Activated effector memory CD4-positive, alpha-beta T cell treated with Interleukin-2 at 50 U/mL for 16 hours (primary cell): ENCODE data around the gene RGS19.

Source experiments
- DNase-seq: peaks from one replicate; pipeline ENCODE4 v3.0.0-alpha.2; 2020

The RGS19 gene

DNA sequence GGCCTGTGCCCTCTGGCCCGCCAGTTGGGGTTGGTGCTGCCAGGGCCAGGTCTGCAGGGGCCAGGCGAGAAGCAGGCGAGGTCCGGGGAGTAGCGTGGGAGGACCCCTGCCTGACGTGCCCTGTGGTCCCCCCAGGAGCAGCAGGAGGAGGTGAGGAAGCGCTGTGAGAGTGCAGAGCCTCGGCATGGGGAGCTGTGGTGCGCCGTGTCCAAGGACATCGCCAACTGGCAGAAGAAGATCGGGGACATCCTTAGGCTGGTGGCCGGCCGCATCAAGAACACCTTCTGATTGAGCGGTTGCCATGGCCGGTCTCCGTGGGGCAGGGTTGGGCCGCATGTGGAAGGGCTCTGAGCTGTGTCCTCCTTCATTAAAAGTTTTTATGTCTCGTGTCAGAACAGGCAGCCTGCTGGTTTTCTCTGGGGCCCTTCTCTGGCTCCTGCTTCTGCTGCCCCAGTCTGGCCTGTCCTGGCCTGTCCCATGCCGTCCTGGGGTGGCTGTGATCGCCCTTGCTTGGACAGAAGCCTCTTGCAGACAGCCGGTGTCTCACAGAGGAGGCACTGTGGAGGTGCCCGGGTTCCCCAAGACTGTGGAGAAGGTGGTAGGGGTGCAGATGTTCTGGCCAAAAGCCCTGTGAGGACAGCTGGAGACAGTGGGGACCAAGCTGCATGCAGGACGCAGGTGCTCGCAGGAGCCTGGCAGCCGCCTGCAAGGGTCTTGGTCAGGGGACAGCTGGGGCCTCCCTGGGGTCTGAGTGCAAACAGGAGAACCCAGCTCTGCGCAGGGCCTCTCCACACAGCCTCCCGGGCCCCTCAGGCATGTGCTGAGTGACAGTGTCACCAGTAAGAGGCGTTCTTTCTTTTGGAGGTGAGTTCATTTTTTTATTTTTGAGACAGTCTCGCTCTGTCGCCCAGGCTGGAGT is 46.4 kb downstream of the RGS19 start:
- DNase-seq, result no peak

DNA sequence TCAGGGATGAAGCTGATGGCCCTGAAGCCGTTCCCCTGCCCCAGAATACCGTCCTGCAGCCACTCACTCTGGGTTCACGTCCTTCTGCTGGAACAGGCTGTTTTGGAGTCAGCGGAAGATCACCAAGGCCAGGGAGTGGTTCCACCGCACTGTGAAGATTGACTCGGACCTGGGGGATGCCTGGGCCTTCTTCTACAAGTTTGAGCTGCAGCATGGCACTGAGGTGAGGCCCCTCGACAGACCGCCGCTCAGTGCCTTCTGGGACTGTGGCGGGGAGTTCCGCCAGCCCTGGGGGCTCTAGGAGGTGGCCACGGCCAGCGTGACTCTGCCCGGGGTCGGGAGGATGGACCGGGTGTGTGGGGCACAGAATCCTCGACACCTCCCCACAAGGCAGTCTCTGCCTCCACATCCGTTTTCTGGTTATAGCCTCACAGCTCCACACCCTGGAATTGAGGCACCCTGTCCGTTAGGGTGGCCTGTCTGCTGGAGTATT is 47.5 kb downstream of the RGS19 start:
- DNase-seq, result no peak

DNA sequence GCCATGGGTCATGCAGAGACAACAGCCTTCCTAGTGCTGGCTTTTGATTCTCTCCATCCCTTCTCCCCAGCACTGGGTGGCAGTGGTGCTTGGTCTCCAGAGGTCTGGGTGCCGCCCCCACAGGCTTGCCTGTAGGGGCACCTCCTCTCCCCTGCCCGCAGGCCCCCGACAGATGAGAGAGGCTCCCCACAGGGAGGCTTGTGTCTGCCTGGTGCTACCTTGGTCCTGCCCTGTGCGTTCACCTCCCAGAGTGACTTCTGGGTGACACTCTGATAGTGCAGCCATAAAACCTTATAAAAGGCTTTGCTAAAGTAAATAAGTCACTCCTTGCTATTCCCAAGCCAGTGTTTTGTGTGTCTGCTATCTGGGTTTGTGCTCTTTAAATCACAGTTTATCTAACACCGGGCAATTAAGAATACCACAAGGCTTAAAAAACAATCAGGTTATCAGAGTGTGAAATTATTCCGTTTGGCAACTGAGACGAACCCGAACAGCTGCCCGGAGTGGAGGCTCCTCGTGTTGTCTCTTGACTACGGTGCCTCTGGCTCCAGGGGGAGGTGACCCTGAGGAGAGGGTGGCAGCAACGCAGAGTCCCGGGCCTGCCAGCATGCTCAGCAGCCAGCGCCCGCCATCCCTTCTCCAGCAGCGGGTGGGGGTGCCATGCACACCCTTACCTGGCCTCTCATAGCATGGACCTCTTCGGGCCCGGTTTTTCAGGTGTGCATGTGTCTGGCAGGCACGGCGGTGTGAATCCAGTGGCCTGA is 48.8 kb downstream of the RGS19 start:
- DNase-seq, result no peak

- no peak for DNase-seq
Observed at GRCh38 chr20:64029293-64030117, 49.8 kb downstream of the RGS19 start.

DNA sequence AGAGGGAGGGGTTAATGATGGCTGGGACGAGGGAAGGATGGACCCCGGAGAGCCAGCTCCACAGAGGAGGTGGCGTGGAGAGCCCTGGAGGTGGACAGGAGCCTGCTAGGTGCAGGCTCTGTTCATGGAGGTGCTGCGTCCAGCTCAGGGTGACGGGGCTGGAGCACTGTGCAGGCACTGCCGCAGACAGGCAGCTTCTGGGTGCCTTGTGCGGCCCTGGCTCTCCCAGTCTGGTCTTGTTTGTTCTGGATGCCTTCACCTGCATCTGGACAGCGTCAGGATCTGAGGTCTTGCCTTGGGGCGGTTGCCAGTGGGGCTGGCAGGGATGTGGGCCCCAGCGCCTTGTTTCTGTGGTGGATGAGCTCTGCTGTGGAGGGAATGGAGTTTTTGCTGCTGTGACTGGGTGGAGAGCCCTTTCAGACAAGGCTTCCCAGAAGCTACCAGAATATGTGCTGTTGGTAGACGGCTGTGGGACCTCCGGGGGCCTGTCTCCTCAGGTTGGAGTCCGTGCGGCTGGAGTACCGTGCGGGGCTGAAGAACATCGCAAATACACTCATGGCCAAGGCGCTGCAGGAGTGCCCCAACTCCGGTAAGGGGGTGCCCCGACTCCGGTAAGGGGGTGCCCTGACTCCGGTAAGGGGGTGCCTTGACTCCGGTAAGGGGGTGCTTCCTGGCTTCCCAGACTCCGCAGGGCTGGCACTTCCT is 51.2 kb downstream of the RGS19 start:
- no peak for DNase-seq

- DNase-seq, result no peak
Observed at GRCh38 chr20:64025826-64026412, 53.4 kb downstream of the RGS19 start.

- no peak for DNase-seq
Observed at GRCh38 chr20:64025101-64025825, 54.1 kb downstream of the RGS19 start.

DNA sequence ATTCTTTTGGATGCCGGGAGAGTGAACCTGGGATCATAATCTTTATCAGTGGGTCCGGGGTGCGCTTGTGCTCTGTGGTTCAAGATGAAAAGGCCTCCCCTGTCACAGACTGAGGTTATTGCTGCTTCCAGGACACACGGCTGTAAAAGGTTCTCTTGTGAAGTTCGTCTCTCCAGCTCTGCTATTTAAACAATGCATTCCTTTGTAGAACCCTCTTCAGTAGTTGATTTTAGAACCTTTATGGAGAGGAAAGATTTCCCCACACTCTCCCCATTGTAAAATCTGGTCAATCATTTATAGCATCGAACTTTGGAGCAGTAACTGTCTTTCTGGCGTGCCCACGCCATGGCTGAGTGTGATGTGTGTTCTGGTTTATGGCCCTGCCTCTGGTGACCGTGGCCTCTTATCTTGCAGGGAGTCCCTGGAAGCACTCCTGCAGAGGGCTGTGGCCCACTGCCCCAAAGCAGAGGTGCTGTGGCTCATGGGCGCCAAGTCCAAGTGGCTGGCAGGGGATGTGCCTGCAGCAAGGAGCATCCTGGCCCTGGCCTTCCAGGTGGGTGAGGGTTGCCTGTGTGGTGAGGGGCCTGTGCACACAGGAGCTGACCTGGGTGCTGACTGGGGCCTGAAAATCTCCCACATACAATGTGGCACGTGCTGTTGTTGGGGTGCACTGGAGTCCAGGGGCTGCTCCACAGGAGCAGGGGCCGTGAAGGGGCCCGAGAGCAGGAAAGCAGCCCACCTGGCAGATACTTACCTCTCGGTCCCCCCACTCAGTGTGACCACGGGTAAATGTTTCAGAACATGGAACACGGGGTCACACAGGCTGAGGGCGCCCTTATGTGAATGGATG is 55.0 kb downstream of the RGS19 start:
- DNase-seq, result no peak

DNA sequence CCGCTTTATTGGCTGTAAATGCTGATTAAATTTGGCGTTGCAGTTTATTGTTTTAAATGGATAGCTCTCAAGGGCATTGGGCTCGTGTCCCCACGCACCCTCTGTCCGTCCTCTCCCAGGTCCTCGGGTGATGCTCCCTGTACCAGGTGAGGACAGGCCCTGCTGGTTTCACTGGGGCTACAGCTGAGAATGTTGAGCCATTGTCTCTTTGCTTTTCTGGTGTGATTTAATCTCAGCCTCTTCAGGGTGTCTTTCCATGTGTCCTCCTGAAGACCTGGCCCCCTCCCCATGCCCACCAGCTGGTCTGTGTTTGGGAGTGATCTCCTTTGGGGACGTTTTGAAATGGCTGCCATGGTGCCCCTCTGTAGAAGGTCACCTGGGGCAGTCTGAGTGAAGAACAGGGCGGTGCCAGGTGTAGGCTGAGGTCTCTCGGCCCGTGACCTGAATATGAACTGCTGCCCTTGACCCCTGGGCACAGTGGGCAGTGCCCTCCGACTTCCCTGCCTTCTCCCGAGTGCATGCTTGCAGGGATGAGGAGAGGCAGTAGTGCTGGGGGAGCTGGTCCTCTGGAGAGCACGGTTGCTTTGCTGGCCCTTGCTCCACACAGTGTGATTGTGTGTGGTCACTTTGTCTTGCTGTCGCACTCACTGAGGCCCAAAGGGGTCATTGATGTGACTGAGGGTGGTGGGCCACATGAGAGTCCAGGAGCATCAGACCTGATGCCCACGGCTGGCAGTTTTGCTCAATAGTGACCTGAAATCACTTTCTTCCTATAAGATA is 55.8 kb downstream of the RGS19 start:
- DNase-seq, result no peak
